ENCODE data around the gene MYMX.
A peak's percentile ranks its signal among the peaks of the same experiment; 100 is the strongest.

Gene MYMX

GRCh38 chr6:44255871-44256774 is 39.4 kb downstream of the MYMX start:
- Histone ChIP-seq H3K36me3 (ENCODE audit: control insufficient read depth, low read length) (peaks cover 79% of the 10 kb centered on the region), H3K79me2 (ENCODE audit: control insufficient read depth, low read length) (peaks cover 14% of the 10 kb centered on the region), H3F3A (ENCODE audit: control insufficient read depth, insufficient read depth) (peaks cover 66% of the 10 kb centered on the region), H3K4me2 (ENCODE audit: low read length) (peak overlapping the region; percentile 94), H3K27ac (ENCODE audit: low read depth, low read length) (peak overlapping the region; percentile 55), H3K4me1 (ENCODE audit: control insufficient read depth, low read length) (peaks cover 51% of the 10 kb centered on the region), H3K9me2 (replicated peaks; ENCODE audit: control insufficient read depth, low read length) (no peaks in the 10 kb centered on the region), H3K4me3 (ENCODE audit: low read length) (peak overlapping the region; percentile 87), H3K27me3 (ENCODE audit: control insufficient read depth, low read length) (no peaks in the 10 kb centered on the region), H3K9me3 (ENCODE audit: control insufficient read depth, insufficient read depth, low read length) (no peaks in the 10 kb centered on the region), H4K20me1 (ENCODE audit: control insufficient read depth, insufficient read depth, low read depth, low read length) (no peaks in the 10 kb centered on the region; the same call in none of the 2 replicates)
- no peak for TF ChIP-seq EZH2phosphoT487 (IDR thresholded peaks at IDR 0.05; ENCODE audit: borderline replicate concordance, low read length)
- TF ChIP-seq CTCF (IDR thresholded peaks at IDR 0.05; ENCODE audit: low read depth, low read length, poor library complexity, severe bottlenecking), result no peak

DNA sequence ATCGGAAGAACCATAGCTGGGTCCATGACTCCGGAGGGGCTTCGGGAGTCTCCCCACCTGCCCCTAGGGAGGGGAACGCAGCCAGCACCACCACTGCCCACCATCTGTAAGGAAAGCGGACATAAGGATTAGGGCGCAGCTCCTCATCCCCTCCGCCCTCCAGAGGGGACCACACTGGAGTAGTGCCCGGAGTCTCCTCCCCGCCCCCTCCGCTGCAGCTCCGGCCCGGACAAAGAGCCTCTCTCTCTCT is 40.0 kb downstream of the MYMX start:
- TF ChIP-seq CTCF (IDR thresholded peaks at IDR 0.05; ENCODE audit: low read depth, low read length, poor library complexity, severe bottlenecking), result no peak
- no peak for TF ChIP-seq EZH2phosphoT487 (IDR thresholded peaks at IDR 0.05; ENCODE audit: borderline replicate concordance, low read length)
- Histone ChIP-seq H3K9me2 (replicated peaks; ENCODE audit: control insufficient read depth, low read length) (no peaks in the 10 kb centered on the region), H4K20me1 (ENCODE audit: control insufficient read depth, insufficient read depth, low read depth, low read length) (no peaks in the 10 kb centered on the region; the same call in none of the 2 replicates), H3K27ac (ENCODE audit: low read depth, low read length) (peak overlapping the region; percentile 55), H3K9me3 (ENCODE audit: control insufficient read depth, insufficient read depth, low read length) (no peaks in the 10 kb centered on the region), H3K79me2 (ENCODE audit: control insufficient read depth, low read length) (peaks cover 20% of the 10 kb centered on the region), H3K36me3 (ENCODE audit: control insufficient read depth, low read length) (peaks cover 79% of the 10 kb centered on the region), H3F3A (ENCODE audit: control insufficient read depth, insufficient read depth) (peaks cover 61% of the 10 kb centered on the region), H3K4me2 (ENCODE audit: low read length) (peak overlapping the region; percentile 94), H3K4me1 (ENCODE audit: control insufficient read depth, low read length) (peaks cover 57% of the 10 kb centered on the region), H3K27me3 (ENCODE audit: control insufficient read depth, low read length) (no peaks in the 10 kb centered on the region), H3K4me3 (ENCODE audit: low read length) (peak overlapping the region; percentile 87)

DNA sequence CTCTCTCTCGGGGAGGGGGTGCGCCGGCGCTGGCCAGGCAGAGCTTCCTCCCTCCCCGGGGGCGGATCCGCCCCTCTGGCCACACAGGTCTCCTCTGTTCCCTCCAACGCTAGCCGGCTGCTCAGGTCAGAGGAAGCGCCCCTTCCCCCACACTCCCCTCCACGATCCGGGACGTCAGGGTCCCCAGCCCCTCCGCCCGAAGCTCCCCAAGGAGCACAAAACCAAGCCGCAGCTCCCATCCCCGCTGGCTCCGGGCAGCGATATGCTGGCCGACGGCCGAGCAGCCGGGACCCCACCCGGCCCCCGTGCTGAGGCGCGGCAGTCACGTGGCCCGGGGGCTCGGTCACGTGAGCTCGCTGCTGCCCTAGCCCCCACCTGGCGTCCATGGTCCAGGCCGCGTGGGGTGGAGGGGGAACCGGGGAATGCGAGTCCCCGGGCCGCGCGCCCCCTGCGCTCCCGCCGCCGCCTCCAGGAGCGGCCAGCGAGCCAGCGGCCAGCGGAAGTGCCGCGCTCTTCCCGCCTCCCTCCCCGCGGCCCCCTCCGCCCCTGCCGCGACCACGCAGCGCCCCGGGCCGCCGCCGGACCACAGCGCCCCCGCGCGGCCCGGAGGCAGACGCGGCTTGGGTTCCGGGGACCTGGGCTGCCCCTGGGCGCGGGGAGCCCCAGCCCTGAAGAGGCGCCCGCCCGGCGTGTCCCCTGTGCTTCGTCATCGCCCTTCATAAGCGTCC is 40.5 kb downstream of the MYMX start, which contains the start of gene SLC35B2:
Gene SLC35B2, minus strand, starts transcription at position 504 of the 728 bp plus-strand sequence. Its CDS starts 118 bp downstream, at position 386.
- H3F3A ChIP-seq (ENCODE audit: control insufficient read depth, insufficient read depth), result peaks cover 56% of the 10 kb centered on the region
- peak within 1 kb of the TSS; percentile 94 for H3K4me2 ChIP-seq (ENCODE audit: low read length)
- H3K36me3 ChIP-seq (ENCODE audit: control insufficient read depth, low read length), result peaks cover 79% of the 10 kb centered on the region
- peak within 1 kb of the TSS; percentile 87 for H3K4me3 ChIP-seq (ENCODE audit: low read length)
- no peaks in the 10 kb centered on the region for H3K9me2 ChIP-seq (replicated peaks; ENCODE audit: control insufficient read depth, low read length)
- H3K79me2 ChIP-seq (ENCODE audit: control insufficient read depth, low read length), result peaks cover 25% of the 10 kb centered on the region
- peaks cover 62% of the 10 kb centered on the region for H3K4me1 ChIP-seq (ENCODE audit: control insufficient read depth, low read length)
- H3K9me3 ChIP-seq (ENCODE audit: control insufficient read depth, insufficient read depth, low read length), result no peaks in the 10 kb centered on the region
- H3K27ac ChIP-seq (ENCODE audit: low read depth, low read length), result peak within 1 kb of the TSS; percentile 55
- no peaks in the 10 kb centered on the region for H3K27me3 ChIP-seq (ENCODE audit: control insufficient read depth, low read length)
- H4K20me1 ChIP-seq (ENCODE audit: control insufficient read depth, insufficient read depth, low read depth, low read length), result no peaks in the 10 kb centered on the region; the same call in 1 of the 2 replicates
- TF ChIP-seq EZH2phosphoT487 (IDR thresholded peaks at IDR 0.05; ENCODE audit: borderline replicate concordance, low read length) (no peak), CTCF (IDR thresholded peaks at IDR 0.05; ENCODE audit: low read depth, low read length, poor library complexity, severe bottlenecking) (peak; percentile 57)

Measured in DOHH2 (cell line).